ENCODE results near the gene PEX14.

PEX14 gene

DNA sequence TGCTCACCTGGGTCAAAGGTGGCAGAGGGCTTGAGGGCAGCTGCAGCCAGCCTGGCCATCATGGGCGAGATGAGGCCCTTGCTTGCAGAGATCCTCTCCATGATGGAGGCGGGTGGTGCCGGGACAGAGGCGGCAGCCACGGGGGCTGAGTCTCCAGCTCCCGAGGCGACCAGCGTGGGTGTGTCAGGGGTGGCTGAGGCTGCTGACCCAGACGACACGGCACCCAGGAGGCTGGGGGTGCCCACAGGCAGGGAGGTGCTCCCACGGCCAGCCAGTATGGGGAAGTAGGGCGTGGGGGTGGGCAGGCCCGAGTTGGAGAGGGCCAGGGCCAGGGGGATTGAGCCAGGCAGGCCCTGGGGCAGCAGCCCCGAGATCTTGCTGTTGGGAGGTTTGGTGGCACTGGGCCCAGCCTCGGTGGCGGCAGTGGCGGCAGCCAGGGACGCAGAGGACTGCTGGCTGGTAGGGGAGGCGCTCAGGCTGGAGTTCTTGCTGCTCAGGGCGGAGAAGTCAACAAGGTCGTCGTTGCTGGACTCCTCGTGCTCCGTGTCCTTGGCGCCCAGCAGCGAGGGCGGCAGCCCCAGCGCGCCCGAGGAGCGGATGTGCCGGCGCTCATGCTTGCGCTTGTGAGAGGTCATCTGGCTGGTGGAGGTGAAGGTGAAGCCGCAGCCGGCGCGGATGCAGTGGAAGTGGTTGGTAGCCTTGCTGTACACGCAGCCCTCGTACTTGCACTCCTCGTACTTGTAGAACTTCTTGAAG lies 178.8 kb downstream of the PEX14 start:
- DNase-seq = no peak

DNA sequence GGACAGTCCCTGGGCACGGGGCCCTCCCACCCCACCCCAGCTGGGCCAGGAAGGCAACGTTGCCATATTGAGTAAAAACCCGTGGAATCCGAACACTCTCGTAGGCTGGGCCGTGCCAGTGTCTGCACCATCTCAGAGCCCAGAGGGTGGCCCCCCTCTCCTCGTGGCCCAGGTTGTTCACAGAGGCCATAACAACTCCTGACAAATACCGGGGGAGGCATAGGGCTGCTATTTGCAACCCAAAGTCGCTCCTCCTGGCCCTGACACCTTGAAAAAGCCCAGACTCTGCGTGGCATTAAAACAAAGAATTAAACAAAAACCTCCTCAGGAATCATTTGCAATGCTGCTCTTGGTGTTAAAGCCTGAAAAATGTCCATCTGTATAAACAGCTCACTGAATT lies 180.3 kb downstream of the PEX14 start:
- DNase-seq = no peak

DNA sequence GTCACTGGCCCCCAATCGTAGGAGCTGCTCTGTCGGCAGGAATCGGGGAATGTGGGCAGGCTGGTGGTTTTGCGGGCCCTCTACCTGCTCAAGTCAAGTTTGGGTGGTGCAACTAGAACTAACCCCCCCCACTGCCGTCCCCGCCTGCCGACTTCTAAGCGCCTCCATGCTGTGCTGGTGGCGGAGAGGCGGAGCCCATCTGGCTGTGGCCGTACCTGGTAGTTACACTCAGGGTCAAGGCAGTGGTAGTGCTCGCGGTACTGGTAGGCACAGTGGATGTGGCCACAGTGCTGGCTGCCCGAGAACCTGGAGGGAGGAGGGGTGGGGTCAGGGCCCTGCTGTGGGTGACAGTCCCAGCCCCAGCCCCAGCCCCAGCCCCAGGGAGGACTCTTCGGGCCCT lies 181.7 kb downstream of the PEX14 start:
- DNase-seq = no peak

DNA sequence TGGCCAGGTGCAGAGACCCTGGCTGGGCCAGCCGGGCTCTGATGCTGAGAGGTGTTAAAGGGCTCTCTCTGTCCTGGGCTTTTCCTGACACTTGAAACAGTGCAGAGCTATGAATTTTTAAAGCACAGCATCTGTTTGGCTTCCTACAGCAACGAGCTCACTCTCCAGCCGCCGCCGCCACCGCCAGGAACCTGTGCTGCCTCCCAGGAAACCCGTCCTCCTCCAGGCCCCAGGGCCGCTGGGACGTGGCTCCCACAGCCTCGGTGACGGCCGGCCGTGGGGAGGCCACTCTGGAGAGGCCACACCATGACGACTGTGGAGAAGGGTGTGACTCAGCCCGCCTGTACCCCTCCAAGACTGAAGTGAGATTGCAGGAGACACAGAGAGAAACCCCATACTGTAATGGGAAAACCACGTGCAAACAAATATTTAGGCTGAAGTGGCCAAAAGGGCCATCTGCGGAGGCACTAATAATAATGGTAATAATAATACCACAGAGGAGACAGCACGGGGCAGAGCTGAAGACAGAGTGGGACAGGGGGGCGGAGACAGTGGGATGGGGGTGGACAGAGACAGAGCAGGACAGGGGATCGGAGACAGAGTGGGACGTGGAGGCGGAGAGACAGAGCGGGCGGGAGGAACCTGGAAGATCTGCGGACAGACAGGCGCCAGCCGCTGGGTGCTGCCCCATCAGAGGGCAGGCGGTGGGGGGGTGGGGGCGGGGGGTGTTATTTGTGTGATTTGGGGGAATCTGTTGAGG lies 182.5 kb downstream of the PEX14 start:
- no peak for DNase-seq

DNA sequence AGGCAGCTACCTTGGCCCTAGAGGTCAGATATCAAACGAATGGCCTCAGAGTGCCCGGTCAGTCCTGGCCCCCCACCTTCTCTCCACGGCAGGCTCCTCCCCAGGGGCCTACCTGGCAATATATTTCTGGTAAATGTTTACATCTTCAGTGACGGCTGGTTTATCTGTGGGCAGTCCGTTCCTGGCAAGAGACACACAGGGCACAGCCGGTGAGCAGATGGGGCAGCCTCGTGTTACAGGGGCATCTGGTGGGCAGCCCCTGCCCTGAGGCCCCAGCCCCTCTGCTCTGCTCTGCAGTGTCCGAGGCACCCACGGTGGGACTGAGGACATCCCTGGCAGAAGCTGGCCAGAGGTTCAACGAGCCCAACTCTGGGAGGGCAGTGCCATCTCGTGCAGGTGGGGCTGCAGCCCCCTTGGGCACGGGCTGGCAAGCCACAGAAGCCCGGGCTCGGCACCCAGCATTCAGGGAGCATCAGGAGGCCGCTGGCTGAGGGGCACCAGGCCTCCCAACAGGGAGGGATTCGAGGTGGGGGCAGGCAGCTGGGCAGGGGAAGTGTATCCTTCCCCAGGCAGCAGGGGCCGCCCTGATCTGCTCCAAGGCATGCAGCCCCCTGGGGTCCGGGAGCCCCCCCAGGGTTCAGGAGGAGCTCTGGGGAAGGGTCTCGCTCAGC lies 183.8 kb downstream of the PEX14 start:
- DNase-seq = no peak

DNA sequence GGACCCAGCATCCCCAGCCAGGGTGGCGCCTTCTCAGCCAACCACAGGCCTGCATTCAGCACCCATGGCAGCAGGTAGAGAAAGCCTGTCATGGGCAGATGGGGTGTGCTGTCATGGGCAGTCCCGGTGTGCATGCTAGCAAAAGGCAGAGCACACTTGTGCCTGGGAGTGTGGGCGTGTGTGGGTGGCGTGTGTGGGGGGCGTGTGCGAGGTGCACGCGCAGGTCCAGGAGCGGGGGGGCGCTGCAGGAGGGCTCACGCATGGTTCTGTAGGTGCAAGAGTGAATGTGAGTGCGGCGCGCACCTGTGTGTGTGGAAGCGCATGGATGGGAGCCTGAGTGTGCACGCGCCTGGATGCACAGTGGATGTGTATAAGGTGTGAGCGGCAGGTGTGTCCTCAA lies 184.5 kb downstream of the PEX14 start:
- DNase-seq = no peak

DNA sequence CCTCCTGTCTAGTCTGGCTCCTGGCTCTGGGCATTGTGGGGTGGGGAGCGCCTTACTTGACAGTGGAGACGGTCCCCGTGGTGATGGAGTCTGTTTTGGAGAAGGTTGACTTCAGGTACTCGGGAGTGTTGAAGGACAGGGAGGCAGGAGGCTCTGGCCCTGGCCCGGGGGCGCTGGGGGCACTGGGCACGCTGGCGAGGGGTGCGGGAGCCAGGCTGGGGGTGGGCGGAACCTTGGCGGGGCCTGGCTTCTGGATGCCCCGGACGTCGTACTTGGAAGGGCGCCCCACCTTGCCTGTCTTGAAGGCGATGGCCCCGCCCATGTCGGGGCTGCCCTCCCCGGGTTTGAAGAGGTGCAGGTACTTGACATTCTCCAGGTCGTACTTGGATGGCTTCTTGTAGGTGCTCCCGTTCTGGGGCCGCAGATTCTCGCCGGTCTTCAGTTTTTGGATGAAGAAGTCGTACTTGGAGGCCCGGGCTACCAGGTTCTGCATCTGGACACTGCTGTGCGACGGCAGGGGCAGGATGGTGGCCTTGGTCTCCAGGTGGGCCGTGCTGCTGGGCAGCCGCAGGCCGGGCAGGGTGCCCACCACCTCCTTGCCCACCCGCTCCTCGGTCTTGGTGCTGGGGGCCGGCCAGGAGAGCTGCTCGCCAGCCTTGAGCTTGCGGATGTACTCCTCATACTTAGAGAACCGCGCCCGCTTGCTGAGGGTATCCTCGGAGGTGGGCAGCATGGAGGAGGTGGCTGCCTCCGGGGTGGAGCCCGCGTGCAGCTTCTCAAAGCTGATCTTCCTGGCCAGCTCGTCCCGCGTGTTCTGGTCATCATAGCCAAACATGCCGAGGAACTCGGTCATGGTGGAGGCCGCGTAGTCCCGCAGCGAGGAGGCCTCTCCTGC lies 185.1 kb downstream of the PEX14 start:
- DNase-seq = no peak

DNA sequence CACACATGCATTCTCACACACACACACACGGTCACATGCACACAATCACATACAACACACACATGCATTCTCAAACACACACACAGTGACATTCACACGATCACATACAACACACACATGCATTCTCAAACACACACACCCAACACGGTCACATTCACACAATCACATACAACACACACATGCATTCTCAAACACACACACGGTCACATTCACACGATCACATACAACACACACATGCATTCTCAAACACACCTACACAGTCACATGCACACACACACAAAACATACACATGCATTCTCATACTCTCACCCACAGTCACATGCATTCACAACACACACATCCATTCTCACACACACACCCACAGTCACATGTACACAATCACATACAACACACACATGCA lies 186.7 kb downstream of the PEX14 start:
- no peak for DNase-seq

DNA sequence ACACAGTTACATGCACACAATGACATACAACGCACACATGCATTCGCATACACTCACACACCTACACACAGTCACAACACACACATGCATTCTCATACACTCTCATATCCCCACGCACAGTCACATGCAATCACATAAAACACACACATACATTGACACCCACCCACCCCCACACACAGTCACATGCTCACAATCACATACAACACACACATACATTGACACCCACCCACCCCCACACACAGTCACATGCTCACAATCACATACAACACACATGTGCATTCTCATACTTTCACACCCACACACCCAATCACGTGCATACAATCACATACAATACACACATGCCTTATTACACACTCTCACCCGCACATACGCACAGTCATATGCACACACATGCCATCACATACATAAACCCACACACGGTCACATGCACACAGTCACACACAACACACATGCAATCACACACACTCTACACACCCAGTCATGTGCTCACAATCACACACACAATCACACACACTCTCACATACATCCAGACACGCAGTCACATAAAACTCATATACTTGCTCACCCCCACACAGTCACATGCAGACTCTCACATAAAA lies 187.4 kb downstream of the PEX14 start:
- DNase-seq = no peak

DNA sequence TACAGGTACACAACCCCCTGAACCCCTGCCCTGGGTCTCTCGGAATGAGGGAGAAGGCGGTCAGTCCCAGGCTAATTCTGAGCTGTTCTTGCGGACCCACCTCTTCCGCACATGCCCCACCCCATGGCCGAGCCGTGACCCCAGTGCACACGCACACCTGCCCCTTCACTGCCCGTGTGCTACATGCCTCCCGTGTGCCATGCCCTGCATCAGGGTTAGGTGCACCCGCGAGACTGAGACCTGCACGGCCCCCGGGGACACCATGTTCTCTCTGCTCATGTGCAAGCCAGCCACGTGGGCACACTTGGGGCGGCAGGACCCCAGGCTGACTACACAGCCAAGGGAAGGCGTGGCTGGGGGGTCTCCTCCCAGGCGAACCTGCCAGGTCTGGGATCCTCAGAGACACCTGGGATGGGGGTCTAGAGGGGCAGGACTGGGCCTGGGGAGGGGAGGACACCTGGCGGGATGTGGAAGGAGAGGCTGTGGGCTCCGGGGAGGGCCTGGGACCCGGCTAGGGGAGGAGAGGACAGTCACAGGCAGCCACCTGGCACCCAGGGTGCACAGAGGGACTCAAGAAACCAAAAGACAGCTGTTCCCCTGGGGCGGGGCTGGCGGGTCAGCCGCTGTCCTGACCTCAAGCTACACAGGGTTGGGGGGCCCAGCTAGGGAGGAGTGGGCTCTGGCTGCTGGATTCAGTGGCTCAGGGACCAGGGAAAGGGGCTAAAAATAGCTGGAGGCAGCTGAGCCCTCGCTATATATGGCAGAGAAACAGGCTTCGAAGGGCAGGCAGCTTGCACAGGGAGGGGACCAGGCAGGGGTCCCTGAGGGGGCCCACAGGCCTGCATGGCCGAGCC lies 188.3 kb downstream of the PEX14 start:
- DNase-seq = no peak

DNA sequence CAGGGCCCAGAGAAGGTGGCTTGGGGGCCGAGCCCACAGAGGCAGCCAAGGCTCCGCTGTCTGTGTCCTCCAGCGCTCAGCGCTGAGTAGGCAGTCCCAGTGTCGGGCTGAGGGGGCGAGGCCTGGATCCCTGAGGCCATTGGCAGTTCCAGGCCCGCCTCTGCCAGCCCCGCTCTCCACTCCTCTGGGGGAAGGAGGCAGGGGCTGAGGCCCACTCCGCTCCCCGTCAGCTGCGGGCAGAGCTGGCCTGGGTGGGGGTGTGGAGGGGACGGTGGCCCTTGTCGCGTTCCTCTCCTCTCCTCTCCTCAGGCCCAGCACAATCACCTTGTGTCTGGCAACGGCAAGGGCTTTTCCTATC lies 188.9 kb downstream of the PEX14 start:
- DNase-seq = no peak

DNA sequence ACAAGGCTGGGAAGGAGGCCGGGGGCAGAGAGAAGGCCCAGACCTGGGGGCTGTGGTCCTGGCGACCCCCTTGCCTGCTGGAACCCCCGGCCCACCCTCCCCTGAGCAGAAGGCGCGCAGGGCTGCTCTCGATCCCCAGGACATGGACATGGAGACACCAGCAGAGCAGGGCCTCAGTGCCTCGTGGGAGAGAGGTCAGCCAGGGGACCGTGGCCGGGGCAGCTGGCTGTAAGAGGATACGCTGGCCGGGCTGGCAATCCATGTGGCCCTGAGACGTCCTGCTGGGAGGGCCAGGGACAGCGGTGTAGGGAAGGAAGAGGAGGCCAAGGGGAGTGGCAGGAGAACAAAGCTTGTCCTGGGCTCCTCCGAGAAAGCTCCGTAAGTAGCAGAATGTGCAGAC lies 189.5 kb downstream of the PEX14 start:
- no peak for DNase-seq

DNA sequence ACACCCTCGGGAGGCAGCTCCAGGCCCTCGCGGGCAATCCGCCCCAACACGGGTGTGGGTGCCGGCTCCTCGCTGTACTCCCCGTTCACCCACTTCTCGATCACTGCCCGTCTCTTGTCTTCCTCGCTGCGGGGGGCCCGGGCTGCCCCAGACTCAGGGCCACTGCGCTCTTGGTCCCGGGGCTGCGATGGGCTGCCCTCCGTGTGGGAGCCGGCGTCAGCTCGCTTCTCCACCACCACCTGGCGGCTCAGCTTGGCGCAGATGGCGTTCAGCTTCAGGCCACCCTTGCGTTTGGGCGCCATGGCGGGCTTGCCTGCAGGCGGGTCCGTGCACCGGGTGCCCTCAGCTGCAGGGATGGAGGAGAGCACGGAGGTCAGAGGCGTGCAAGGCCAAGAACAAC lies 190.5 kb downstream of the PEX14 start:
- no peak for DNase-seq

DNA sequence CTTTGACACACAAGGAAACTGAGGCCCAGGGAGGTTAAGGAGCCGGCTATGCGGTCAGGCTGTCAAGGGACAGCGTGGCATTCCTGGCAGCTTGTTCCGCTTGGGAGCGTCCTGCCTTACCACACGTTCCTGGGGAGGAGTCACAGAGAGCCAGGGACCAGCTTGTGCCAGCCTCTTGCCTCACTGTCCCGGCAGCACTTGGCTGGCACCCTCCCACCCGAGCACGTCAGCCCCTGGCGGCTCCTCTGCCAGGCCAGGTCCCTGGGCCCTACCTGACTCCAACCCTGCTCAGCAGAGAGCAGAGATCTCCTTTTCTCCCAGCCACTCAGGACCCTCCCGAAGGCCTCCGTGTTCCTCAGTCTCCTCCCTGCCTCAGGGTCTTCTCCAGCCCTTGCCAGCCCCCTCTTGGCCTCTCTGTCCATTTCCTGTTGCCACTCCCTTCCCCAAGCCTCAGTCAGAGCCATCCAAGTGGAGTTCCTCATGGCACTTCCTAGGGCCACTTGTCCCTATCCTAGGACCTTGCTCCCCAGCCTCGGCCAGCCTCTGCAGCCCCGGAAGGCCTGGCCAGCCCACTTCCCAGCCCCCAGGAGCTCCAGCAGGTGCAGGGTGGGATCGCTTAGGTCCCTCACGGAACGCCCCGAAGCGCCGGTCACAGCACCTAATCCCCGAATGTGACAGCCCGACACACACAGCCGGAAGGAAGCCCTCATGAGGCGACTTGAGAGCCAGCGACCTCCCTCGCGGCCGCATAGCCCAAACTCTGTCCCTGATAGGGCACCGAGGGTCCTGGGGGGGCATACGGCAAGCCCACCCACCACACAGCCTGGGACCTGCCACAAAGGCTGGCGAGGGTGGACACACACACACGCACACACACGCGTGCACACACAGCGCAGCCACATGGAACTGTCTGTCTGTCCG lies 191.4 kb downstream of the PEX14 start:
- DNase-seq = no peak

DNA sequence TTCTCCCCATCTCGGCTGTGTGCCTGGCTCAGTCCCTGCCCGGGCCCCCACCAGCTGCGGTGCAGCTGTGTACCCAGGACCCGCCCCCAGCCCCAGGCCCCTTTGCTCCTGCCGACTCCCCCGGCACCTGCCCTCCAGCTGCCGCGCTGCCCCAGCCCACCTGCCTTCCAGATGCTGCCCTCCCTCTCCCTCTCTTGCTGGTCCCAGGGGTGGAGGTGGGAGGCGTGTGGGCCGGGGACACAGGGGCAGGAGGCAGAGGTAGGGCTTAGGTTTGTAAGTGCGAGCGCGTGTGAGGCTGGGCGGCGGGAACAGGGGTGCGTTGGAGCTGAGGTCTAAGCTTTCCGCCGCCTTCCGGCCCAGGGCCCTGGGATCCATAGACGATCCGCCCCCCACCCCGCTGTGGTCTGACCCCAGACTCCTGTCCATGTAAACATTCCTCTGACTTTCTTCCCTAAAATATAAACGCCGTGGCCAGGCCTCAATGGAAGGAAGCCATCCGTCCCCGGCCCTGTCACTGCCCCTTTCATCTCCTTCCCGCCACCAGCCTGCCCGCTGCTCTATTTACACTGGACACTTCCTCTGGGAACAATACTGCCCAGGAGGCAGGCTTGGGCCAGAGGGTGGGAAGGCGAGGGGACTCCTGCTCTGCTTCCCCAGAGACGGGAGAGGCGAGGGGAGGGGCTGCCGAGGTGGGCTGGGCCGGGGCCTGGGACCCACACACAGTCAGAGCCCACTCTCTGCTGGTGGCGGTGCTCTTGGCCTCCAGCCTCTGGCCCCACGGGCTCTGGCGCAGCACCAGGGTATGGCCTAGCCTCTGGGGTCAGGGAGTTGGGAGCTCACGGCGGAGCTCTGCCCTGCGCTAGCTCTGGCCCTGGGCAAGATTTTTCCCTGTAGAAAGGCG lies 193.4 kb downstream of the PEX14 start:
- no peak for DNase-seq

DNA sequence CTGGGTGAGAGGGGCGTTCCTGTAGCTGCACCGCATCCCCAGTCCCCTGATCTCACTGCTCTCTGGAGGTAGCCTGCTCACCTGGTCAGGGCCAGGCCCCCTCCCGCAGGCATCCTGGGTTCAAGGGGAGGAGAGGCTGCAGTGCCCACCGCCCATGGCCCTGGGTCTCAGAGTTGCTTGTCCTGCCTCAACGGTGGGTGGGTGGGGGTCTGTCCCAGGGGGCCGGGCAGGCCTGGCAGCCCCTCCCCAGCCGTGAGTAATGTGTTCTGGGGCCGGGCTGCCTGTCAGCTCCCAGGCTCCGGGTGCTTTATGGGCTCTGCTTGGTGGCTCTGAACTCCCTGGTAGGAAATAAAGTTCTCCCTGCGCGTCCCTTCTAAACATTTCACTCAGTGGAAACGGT lies 194.8 kb downstream of the PEX14 start:
- no peak for DNase-seq

DNA sequence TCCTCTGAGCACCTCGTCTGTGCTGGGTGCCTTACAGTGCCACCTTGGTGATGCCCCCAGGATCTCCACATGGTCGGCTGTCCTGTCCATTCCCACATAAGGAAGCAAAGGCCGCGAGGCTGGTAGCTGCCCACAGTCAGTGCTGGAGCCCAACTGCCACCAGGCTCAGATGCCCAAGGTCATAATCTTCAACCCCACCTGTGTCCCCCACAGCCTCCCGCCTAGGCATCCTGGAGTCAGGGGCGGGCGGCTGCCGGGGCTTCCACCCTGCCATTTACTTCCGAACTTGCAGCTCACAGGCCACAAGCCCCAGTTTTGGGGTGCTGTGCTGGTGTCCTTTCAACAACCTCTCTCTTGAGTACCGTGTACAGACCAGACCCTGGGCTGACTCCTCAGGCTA lies 195.4 kb downstream of the PEX14 start:
- DNase-seq = no peak

DNA sequence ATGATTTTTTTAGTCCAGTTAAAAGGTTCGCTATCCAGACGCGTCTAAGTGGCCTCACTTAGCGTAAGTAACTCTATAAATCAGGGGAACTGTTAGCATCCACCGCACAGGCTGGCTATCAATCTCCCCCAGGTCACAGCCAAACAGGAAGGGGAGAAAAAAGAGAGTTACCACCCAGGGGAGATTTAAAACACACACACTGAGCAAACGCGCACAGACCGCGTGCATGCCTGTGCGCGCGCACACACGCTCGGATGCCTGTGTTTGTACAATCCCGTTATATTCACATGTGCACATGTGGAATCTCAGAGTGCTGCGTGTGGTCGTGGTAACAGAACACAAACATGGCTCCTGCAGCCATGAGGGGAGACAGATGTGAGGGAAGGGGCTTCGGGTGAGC lies 196.3 kb downstream of the PEX14 start:
- DNase-seq = no peak

DNA sequence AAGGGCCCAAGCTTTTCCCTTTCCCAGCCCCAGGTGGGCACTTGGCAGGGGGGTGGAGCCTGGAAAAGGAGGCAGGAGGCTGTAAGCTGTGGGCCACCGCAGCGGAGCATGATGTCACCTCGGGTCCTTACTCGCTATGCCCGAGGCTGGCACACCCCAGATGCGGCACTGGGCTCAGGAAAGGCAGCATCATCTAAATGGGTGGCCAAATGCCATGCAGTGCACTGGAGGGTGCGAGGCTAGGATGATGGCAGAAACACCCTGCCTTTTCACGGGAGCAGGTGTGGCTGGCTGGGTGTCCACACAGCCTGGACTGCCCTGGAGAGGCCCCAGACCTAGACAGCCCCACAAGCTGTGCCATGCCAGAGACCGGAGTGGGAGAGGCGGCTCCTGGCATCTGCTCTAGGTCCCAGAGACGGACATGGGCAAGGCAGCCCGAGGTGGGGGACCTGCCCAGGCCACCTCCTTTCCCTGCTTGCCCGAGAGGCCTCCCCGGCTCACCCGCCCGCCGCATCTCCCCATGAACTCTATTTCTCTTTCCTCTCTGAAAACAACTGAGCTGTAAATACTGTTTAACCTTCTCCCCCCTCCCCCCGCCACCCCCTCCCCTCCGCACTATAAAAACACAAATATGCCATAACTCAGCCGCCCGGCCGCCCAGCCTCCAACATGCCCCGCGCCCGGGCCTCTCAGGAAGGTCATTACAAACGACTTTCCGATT lies 197.0 kb downstream of the PEX14 start:
- DNase-seq = no peak

Measured in NCI-H187 (cell line).